HepG2 (cell line): ENCODE measurements around the gene C1orf159. TPM values are rescaled to one million over a fixed set of nuclear protein-coding genes. Genes with fewer than 3 reads are reported as not detected.

Experiments used
- FLYWCH1 ChIP-seq: sonication (generic); formaldehyde crosslinking; IDR thresholded peaks from 2 replicates; pipeline ENCODE4 v1.8.1; 2023; ENCODE audit warnings: mild to moderate bottlenecking, missing genetic modification reagents
- MBNL3 ChIP-seq: fragments of 250-450 bp; sonication (Bioruptor Pico); conservative IDR thresholded peaks from 2 replicates; pipeline ENCODE4 v1.8.0; 2022; ENCODE audit warnings: mild to moderate bottlenecking, inconsistent platforms
- MIXL1 ChIP-seq: IDR thresholded peaks from 2 replicates; pipeline ENCODE4 v1.6.1; 2016
- NCOA2 ChIP-seq: sonication (generic); formaldehyde crosslinking; IDR thresholded peaks from 2 replicates; pipeline ENCODE4 v1.8.0; 2022; ENCODE audit warnings: inconsistent platforms
- NFRKB ChIP-seq: fragments of 450-650 bp; IDR thresholded peaks from 2 replicates; pipeline ENCODE4 v1.6.1; 2017
- ZNF12 ChIP-seq: sonication (generic); formaldehyde crosslinking; IDR thresholded peaks from 2 replicates; pipeline ENCODE4 v1.5.0; 2020; ENCODE audit warnings: missing genetic modification reagents
- ZNF430 ChIP-seq: sonication (generic); formaldehyde crosslinking; IDR thresholded peaks from 2 replicates; pipeline ENCODE4 v1.9.0; 2021; ENCODE audit warnings: mild to moderate bottlenecking, missing genetic modification reagents
- polyA plus RNA-seq, 8 experiments: library from polyadenylated mRNA; depleted of rRNA in 3 of 8; stranded (reverse) in 7 of 8; unstranded in 1 of 8; fragments of >200 nt; fragmentation: Illumina TruSeq in 4 of 8; extraction: Trizol in 4 of 8; gene quantifications; 2 replicates each; pipeline versions ENCODE4 v1.2.1 to v1.2.3, GENCODE V29; 2011 to 2016; ENCODE audit warnings: low read depth in 4 of 8, missing spikeins in 1 of 8, mixed read lengths in 1 of 8; ENCODE audit not compliant: insufficient read depth in 1 of 8
- total RNA-seq, 5 experiments: library from RNA; depleted of rRNA; stranded (reverse); fragments of >200 nt; fragmentation: Illumina TruSeq; extraction: Trizol; gene quantifications; 2 replicates each; pipeline ENCODE4 v1.2.3, GENCODE V29; 2016; ENCODE audit warnings: low read depth in 1 of 5
- TF ChIP-seq, protein P1 (sequence below): sonication (generic); formaldehyde crosslinking; IDR thresholded peaks from 2 replicates; pipeline ENCODE4 v1.5.1; 2020; ENCODE audit warnings: missing genetic modification reagents, mild to moderate bottlenecking, borderline replicate concordance
- TF ChIP-seq, protein P2 (sequence below): sonication (generic); formaldehyde crosslinking; IDR thresholded peaks from 2 replicates; pipeline ENCODE4 v1.5.1; 2020; ENCODE audit warnings: mild to moderate bottlenecking, missing genetic modification reagents
- TF ChIP-seq, protein P3 (sequence below): sonication (generic); formaldehyde crosslinking; IDR thresholded peaks from 2 replicates; pipeline ENCODE4 v1.4.0; 2020; ENCODE audit warnings: missing genetic modification reagents
- TF ChIP-seq, protein P4 (sequence below): sonication (generic); formaldehyde crosslinking; IDR thresholded peaks from 2 replicates; pipeline ENCODE4 v1.4.0; 2020; ENCODE audit warnings: missing genetic modification reagents
- TF ChIP-seq, protein P5 (sequence below): sonication (generic); formaldehyde crosslinking; conservative IDR thresholded peaks from 2 replicates; pipeline ENCODE4 v1.8.0; 2022; ENCODE audit warnings: low read depth, missing genetic modification reagents

The C1orf159 gene
- total and polyA plus RNA-seq, 2 of the 13 experiments (the other 11 are each of a cell fraction or from before 2014, with no cell fraction given) = 3.8 to 6.7 TPM

DNA sequence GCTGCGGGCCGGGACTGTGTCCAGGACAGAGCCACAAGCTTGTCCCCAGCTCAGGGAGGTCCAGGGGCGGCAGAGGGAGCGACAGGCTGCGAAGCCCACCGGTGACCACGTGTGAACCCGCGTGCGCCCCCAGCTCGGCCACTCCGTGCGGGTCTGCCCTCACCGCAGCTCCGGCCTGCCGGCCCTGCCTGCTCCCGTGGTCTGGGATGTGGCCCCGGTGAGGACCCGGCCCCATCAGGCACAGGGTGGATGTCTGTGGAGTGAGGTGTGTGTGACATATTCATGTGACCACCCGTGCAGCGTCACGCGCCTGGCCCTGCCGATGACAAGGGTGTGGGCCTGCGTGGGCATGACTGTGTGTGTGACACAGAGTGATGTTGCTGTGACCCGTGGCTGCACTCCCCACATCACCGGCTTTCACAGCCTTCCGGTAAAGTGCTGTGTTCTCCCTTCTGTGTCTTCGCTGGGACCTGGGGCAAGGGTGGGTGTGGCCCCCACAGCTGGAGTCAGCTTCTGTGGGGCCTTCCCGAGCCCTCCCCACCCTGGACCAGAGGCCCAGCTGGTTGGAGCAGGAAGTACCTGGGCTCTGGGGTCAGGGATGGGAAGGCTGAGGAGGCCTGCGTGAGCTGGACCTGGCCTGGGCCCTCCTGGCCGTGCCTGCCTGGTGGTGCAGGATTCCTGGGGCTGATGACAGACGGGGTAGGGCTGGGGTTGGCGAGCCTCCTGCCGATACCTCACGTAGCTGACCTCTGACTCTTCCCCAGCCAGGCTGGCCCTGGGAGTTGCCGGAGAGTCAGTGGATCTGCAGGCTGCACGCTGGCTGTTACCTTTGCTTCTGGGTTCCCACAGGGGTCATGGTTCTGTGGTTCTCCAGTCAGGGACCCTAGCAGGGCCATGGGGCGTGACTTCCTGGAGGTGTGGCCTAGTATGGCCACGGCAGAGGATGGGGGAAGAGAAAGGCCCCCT is 45.9 kb downstream of the C1orf159 start (continued):
- TF ChIP-seq ZNF430 (no peak), NFRKB (no peak), FLYWCH1 (no peak), MIXL1 (CRISPR knock-in tag) (no peak), ZNF12 (CRISPR knock-in tag) (no peak), MBNL3 (CRISPR knock-in tag) (no peak), NCOA2 (CRISPR knock-in tag) (no peak)
- TF ChIP-seq, protein P1, sequence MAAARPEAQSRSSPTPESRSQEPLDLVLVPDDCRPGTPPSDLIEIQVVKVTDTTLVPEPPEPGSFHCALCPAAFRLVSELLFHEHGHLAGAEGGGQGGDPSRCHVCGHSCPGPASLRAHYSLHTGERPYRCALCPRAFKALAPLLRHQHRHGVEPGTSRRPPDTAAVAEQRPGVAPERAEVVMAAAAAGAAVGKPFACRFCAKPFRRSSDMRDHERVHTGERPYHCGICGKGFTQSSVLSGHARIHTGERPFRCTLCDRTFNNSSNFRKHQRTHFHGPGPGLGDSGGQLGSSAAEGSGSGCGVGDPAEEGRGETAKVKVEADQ = no peak
- TF ChIP-seq, protein P2, sequence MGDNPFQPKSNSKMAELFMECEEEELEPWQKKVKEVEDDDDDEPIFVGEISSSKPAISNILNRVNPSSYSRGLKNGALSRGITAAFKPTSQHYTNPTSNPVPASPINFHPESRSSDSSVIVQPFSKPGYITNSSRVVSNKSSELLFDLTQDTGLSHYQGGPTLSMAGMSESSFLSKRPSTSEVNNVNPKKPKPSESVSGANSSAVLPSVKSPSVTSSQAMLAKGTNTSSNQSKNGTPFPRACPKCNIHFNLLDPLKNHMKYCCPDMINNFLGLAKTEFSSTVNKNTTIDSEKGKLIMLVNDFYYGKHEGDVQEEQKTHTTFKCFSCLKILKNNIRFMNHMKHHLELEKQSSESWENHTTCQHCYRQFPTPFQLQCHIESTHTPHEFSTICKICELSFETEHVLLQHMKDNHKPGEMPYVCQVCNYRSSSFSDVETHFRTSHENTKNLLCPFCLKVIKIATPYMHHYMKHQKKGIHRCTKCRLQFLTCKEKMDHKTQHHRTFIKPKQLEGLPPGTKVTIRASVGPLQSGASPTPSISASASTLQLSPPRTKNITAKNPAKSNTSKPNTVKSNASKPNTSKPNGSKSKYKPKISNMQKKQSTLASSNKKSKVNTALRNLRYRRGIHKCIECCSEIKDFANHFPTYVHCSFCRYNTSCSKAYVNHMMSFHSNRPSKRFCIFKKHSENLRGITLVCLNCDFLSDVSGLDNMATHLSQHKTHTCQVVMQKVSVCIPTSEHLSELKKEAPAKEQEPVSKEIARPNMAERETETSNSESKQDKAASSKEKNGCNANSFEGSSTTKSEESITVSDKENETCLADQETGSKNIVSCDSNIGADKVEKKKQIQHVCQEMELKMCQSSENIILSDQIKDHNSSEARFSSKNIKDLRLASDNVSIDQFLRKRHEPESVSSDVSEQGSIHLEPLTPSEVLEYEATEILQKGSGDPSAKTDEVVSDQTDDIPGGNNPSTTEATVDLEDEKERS = no peak
- TF ChIP-seq, protein P3, sequence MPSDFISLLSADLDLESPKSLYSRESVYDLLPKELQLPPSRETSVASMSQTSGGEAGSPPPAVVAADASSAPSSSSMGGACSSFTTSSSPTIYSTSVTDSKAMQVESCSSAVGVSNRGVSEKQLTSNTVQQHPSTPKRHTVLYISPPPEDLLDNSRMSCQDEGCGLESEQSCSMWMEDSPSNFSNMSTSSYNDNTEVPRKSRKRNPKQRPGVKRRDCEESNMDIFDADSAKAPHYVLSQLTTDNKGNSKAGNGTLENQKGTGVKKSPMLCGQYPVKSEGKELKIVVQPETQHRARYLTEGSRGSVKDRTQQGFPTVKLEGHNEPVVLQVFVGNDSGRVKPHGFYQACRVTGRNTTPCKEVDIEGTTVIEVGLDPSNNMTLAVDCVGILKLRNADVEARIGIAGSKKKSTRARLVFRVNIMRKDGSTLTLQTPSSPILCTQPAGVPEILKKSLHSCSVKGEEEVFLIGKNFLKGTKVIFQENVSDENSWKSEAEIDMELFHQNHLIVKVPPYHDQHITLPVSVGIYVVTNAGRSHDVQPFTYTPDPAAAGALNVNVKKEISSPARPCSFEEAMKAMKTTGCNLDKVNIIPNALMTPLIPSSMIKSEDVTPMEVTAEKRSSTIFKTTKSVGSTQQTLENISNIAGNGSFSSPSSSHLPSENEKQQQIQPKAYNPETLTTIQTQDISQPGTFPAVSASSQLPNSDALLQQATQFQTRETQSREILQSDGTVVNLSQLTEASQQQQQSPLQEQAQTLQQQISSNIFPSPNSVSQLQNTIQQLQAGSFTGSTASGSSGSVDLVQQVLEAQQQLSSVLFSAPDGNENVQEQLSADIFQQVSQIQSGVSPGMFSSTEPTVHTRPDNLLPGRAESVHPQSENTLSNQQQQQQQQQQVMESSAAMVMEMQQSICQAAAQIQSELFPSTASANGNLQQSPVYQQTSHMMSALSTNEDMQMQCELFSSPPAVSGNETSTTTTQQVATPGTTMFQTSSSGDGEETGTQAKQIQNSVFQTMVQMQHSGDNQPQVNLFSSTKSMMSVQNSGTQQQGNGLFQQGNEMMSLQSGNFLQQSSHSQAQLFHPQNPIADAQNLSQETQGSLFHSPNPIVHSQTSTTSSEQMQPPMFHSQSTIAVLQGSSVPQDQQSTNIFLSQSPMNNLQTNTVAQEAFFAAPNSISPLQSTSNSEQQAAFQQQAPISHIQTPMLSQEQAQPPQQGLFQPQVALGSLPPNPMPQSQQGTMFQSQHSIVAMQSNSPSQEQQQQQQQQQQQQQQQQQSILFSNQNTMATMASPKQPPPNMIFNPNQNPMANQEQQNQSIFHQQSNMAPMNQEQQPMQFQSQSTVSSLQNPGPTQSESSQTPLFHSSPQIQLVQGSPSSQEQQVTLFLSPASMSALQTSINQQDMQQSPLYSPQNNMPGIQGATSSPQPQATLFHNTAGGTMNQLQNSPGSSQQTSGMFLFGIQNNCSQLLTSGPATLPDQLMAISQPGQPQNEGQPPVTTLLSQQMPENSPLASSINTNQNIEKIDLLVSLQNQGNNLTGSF (CRISPR knock-in tag) = no peak
- TF ChIP-seq, protein P4, sequence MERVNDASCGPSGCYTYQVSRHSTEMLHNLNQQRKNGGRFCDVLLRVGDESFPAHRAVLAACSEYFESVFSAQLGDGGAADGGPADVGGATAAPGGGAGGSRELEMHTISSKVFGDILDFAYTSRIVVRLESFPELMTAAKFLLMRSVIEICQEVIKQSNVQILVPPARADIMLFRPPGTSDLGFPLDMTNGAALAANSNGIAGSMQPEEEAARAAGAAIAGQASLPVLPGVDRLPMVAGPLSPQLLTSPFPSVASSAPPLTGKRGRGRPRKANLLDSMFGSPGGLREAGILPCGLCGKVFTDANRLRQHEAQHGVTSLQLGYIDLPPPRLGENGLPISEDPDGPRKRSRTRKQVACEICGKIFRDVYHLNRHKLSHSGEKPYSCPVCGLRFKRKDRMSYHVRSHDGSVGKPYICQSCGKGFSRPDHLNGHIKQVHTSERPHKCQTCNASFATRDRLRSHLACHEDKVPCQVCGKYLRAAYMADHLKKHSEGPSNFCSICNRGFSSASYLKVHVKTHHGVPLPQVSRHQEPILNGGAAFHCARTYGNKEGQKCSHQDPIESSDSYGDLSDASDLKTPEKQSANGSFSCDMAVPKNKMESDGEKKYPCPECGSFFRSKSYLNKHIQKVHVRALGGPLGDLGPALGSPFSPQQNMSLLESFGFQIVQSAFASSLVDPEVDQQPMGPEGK (CRISPR knock-in tag) = peak; percentile 23
- TF ChIP-seq, protein P5, sequence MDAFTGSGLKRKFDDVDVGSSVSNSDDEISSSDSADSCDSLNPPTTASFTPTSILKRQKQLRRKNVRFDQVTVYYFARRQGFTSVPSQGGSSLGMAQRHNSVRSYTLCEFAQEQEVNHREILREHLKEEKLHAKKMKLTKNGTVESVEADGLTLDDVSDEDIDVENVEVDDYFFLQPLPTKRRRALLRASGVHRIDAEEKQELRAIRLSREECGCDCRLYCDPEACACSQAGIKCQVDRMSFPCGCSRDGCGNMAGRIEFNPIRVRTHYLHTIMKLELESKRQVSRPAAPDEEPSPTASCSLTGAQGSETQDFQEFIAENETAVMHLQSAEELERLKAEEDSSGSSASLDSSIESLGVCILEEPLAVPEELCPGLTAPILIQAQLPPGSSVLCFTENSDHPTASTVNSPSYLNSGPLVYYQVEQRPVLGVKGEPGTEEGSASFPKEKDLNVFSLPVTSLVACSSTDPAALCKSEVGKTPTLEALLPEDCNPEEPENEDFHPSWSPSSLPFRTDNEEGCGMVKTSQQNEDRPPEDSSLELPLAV (CRISPR knock-in tag) = no peak
